SK-N-SH (cell line): ENCODE results near the gene NIBAN1. TPM values are rescaled to one million over a fixed set of nuclear protein-coding genes. Genes with fewer than 3 reads are reported as not detected.

Experiments used
- CTCF ChIA-PET: fragments of 300-600, 350-600 bp; formaldehyde crosslinking; extraction: SDS; loops from one replicate; lab custom pipeline; 2021; lab: Yijun Ruan, JAX
- POLR2A ChIA-PET: fragments of 350-600 bp; sonication (Branson Sonifier 250); formaldehyde crosslinking; extraction: SDS; loops from one replicate; lab custom pipeline; 2020; ENCODE audit warnings: antibody characterized with exemption, inconsistent platforms; lab: Yijun Ruan, JAX
- DNase-seq: peaks from one replicate; pipeline ENCODE4 v3.0.0; 2012
- H2AFZ ChIP-seq: fragments of 200-600 bp; sonication (generic); 2 replicates; pipeline ENCODE4 v1.8.1; 2016; ENCODE audit warnings: antibody characterized with exemption, mild to moderate bottlenecking, low read depth
- H3F3A ChIP-seq: fragments of 200-600 bp; sonication (generic); replicated peaks from 2 replicates; pipeline ENCODE3; 2016; ENCODE audit warnings: antibody characterized with exemption, mild to moderate bottlenecking; ENCODE audit not compliant: insufficient read depth
- H3K27ac ChIP-seq, 2 experiments: fragments of 200-500 bp in 1 of 2; fragments of 200-600 bp in 1 of 2; sonication (Bioruptor generic) in 1 of 2; sonication (generic), shearing (Covaris generic) in 1 of 2; 2 replicates each; pipeline versions ENCODE4 v1.5.1 to v1.6.1; 2014 to 2016; ENCODE audit warnings: low read depth in 2 of 2, inconsistent platforms in 1 of 2, low read length in 1 of 2, mild to moderate bottlenecking in 1 of 2, mixed read lengths in 1 of 2
- H3K27me3 ChIP-seq: fragments of 200-600 bp; sonication (generic), shearing (Covaris generic); 2 replicates; pipeline ENCODE4 v1.6.1; 2016; ENCODE audit warnings: mixed run types; ENCODE audit not compliant: insufficient read depth
- H3K36me3 ChIP-seq, 2 experiments: fragments of 200-500 bp in 1 of 2; fragments of 200-600 bp in 1 of 2; sonication (Bioruptor generic) in 1 of 2; sonication (generic) in 1 of 2; replicated peaks in 1 of 2; 2 replicates each; pipeline versions ENCODE3 to v1.5.1; 2014 to 2016; ENCODE audit warnings: low read length in 1 of 2, mild to moderate bottlenecking in 1 of 2; ENCODE audit not compliant: insufficient read depth in 2 of 2, control insufficient read depth in 1 of 2
- H3K4me1 ChIP-seq, 2 experiments: fragments of 200-500 bp in 1 of 2; fragments of 200-600 bp in 1 of 2; sonication (Bioruptor generic) in 1 of 2; sonication (generic), shearing (Covaris generic) in 1 of 2; 2 replicates each; pipeline versions ENCODE4 v1.5.1 to v1.6.1; 2014 to 2016; ENCODE audit warnings: low read depth in 1 of 2, low read length in 1 of 2, mixed run types in 1 of 2; ENCODE audit not compliant: insufficient read depth in 2 of 2, control insufficient read depth in 1 of 2
- H3K4me2 ChIP-seq: fragments of 200-600 bp; sonication (generic), shearing (Covaris generic); 2 replicates; pipeline ENCODE4 v1.6.1; 2017; ENCODE audit warnings: mixed run types
- H3K4me3 ChIP-seq, 2 experiments: fragments of 200-500 bp in 1 of 2; fragments of 200-600 bp in 1 of 2; sonication (Bioruptor generic) in 1 of 2; sonication (generic), shearing (Covaris generic) in 1 of 2; 2 replicates each; pipeline versions ENCODE4 v1.5.1 to v1.8.1; 2014 to 2016; ENCODE audit warnings: low read depth in 2 of 2, inconsistent platforms in 1 of 2, low read length in 1 of 2, mild to moderate bottlenecking in 1 of 2, mixed read lengths in 1 of 2, moderate library complexity in 1 of 2
- H3K79me2 ChIP-seq: fragments of 200-600 bp; sonication (generic); 2 replicates; pipeline ENCODE4 v1.8.1; 2017; ENCODE audit warnings: mild to moderate bottlenecking; ENCODE audit not compliant: insufficient read depth
- H3K9ac ChIP-seq: fragments of 200-600 bp; sonication (generic); 2 replicates; pipeline ENCODE4 v1.6.1; 2017; ENCODE audit warnings: mixed run types
- H3K9me2 ChIP-seq: fragments of 200-600 bp; sonication (generic); 2 replicates; pipeline ENCODE4 v1.6.1; 2017; ENCODE audit warnings: mixed run types
- H3K9me3 ChIP-seq: fragments of 200-600 bp; sonication (generic); 2 replicates; pipeline ENCODE4 v1.6.1; 2017; ENCODE audit warnings: mixed run types, mild to moderate bottlenecking, moderate library complexity
- H4K20me1 ChIP-seq: fragments of 200-600 bp; sonication (generic); 2 replicates; pipeline ENCODE4 v1.6.1; 2017; ENCODE audit warnings: mild to moderate bottlenecking, mixed run types; ENCODE audit not compliant: insufficient read depth
- CHD2 ChIP-seq: fragments of 150-350 bp; IDR thresholded peaks from 2 replicates; pipeline ENCODE4 v1.6.1; 2018; ENCODE audit warnings: low read length; ENCODE audit not compliant: partially characterized antibody
- EZH2phosphoT487 ChIP-seq: fragments of 200-600 bp; sonication (generic); IDR thresholded peaks from 2 replicates; pipeline ENCODE4 v1.6.1; 2017; ENCODE audit warnings: low read depth, mixed run types, mild to moderate bottlenecking, antibody characterized with exemption, moderate library complexity, borderline replicate concordance
- FOXJ3 ChIP-seq: sonication (generic); formaldehyde crosslinking; IDR thresholded peaks from 2 replicates; pipeline ENCODE4 v1.5.1; 2020; ENCODE audit warnings: mild to moderate bottlenecking, missing genetic modification reagents
- MEF2A ChIP-seq: IDR thresholded peaks from 2 replicates; pipeline ENCODE4 v1.4.0; 2012; ENCODE audit warnings: low read depth, borderline replicate concordance
- MXI1 ChIP-seq: IDR thresholded peaks from 2 replicates; pipeline ENCODE4 v1.6.1; 2012; ENCODE audit warnings: mild to moderate bottlenecking, low read depth, low read length, improper control_type of control experiment
- NFIC ChIP-seq: IDR thresholded peaks from 2 replicates; pipeline ENCODE4 v1.4.0; 2012; ENCODE audit warnings: borderline replicate concordance
- RAD21 ChIP-seq: IDR thresholded peaks from 2 replicates; pipeline ENCODE4 v1.6.1; 2012; ENCODE audit warnings: mild to moderate bottlenecking, low read length
- RXRA ChIP-seq: IDR thresholded peaks from 2 replicates; pipeline ENCODE4 v1.4.0; 2012; ENCODE audit warnings: low read depth, mild to moderate bottlenecking, borderline replicate concordance
- SMC3 ChIP-seq: IDR thresholded peaks from 2 replicates; pipeline ENCODE4 v1.6.1; 2012; ENCODE audit warnings: low read depth, low read length, improper control_type of control experiment
- TCF12 ChIP-seq: IDR thresholded peaks from 2 replicates; pipeline ENCODE4 v1.4.0; 2012
- WGBS: methylation state at CpG from one replicate; pipeline ENCODE4 v1.1.6; 2017; ENCODE audit warnings: low lambda C conversion rate; 5-methylcytosine and 5-hydroxymethylcytosine counted together
- polyA plus RNA-seq, 3 experiments: library from polyadenylated mRNA; depleted of rRNA; stranded (reverse); fragments of >200 nt; gene quantifications; 2 replicates each; pipeline ENCODE4 v1.2.3, GENCODE V29; 2012
- TF ChIP-seq, protein P1 (sequence below): fragments of 200-600 bp; sonication (generic); IDR thresholded peaks from 2 replicates; pipeline ENCODE4 v1.6.1; 2017; ENCODE audit warnings: antibody characterized with exemption, mild to moderate bottlenecking, moderate library complexity
- TF ChIP-seq, protein P2 (sequence below): fragments of 150-350 bp; IDR thresholded peaks from 2 replicates; pipeline ENCODE4 v1.6.1; 2016; ENCODE audit warnings: mild to moderate bottlenecking, low read depth, low read length
- TF ChIP-seq, protein P3 (sequence below): IDR thresholded peaks from 2 replicates; pipeline ENCODE4 v1.6.1; 2012; ENCODE audit warnings: mild to moderate bottlenecking, low read depth, low read length, moderate library complexity

Gene NIBAN1
- polyA plus RNA-seq, 1 of the 3 experiments (the other 2 are of a cell fraction) = 23.9 TPM

DNA sequence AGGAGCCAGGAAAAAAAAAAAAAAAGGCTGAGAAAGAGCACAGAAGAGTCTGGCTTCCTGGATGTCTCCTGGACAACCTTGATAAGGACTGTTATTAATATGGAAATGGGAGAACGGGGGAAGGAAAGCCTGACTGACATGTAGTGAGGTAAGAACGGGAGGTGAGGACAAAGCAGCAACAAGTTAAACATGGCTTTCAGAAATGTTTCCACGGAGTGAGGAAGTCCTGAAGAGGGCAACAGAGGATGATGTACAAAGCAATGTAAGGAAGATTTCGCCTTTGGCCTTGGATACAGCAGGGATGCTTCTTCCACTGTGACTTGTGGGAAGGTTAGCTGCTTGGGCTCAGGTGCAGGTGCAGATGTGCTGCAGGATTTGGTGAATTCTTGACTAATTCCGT, 11.9 kb upstream of the NIBAN1 start:
- H3K79me2 ChIP-seq = no peaks in the 10 kb centered on the region
- H3K9me3 ChIP-seq = no peaks in the 10 kb centered on the region
- CTCF ChIA-PET = interaction anchor here (1.0 to 3.4 kb wide), 3 partner anchors 178 to 184 kb away, joined by 3 to 22 read pairs (median 19); no protein-coding TSS in a partner anchor
- H3K9me2 ChIP-seq = no peaks in the 10 kb centered on the region
- TF ChIP-seq RXRA (no peak), RAD21 (peak; percentile 52), NFIC (no peak), FOXJ3 (CRISPR knock-in tag) (no peak)
- TF ChIP-seq, protein P1, sequence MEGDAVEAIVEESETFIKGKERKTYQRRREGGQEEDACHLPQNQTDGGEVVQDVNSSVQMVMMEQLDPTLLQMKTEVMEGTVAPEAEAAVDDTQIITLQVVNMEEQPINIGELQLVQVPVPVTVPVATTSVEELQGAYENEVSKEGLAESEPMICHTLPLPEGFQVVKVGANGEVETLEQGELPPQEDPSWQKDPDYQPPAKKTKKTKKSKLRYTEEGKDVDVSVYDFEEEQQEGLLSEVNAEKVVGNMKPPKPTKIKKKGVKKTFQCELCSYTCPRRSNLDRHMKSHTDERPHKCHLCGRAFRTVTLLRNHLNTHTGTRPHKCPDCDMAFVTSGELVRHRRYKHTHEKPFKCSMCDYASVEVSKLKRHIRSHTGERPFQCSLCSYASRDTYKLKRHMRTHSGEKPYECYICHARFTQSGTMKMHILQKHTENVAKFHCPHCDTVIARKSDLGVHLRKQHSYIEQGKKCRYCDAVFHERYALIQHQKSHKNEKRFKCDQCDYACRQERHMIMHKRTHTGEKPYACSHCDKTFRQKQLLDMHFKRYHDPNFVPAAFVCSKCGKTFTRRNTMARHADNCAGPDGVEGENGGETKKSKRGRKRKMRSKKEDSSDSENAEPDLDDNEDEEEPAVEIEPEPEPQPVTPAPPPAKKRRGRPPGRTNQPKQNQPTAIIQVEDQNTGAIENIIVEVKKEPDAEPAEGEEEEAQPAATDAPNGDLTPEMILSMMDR = peak; percentile 40
- TF ChIP-seq, protein P2, sequence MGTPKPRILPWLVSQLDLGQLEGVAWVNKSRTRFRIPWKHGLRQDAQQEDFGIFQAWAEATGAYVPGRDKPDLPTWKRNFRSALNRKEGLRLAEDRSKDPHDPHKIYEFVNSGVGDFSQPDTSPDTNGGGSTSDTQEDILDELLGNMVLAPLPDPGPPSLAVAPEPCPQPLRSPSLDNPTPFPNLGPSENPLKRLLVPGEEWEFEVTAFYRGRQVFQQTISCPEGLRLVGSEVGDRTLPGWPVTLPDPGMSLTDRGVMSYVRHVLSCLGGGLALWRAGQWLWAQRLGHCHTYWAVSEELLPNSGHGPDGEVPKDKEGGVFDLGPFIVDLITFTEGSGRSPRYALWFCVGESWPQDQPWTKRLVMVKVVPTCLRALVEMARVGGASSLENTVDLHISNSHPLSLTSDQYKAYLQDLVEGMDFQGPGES = no peak
- H3K4me3 ChIP-seq = no peak overlapping the region
- H3F3A ChIP-seq = no peaks in the 10 kb centered on the region
- H4K20me1 ChIP-seq = no peaks in the 10 kb centered on the region
- 59% methylated on average over 5 of the region's 5 CpGs for WGBS
- no peak for DNase-seq
- H3K27me3 ChIP-seq = no peaks in the 10 kb centered on the region
- no peak overlapping the region for H3K27ac ChIP-seq
- H3K36me3 ChIP-seq = no peaks in the 10 kb centered on the region
- H3K9ac ChIP-seq = no peak overlapping the region
- POLR2A ChIA-PET = no interaction called here
- H2AFZ ChIP-seq = no peak overlapping the region
- H3K4me1 ChIP-seq = no peaks in the 10 kb centered on the region
- H3K4me2 ChIP-seq = no peak overlapping the region

DNA sequence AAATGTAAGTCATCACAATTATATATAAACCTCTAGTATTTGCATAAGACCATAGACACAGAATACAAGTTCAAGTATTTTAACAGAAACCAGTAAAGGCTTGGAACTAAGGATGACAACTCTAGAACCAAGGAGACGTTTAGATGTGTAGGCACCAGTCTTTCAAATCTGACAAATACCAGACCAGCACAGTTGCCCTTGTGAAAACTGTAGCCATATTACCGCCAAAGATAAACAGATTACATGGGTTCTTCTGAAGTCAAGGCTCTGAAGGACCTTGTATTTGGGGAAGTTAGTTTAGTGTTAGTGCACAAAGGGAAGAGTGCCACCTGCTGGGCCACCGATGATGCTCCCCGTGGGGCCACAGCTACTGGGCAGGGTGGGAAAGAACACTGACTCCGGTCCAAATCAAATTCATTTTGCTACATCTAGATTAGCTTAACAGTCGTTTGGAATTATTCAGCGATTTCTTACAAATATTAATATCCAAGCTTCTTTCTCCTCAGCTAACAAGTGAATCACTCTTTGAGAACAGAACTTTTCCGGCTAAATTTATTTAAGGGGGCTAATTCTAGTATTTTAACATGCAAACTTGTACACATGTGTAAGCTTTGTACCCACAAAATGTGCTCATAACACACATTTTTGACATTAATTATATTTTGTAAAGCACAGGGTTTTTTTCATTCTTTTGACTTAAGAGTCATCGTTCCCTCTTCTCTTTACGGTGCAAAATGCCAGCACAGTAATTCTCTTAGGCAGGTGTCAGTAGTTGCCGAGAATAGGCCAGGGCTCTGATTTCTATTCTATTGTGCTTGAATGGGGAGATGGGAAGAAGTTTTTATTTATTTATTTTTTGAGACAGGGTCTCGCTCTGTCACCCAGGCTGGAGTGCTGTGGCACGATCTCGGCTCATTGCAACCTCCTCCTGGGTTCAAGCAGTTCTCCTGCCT, 8.0 kb upstream of the NIBAN1 start:
- H4K20me1 ChIP-seq = no peaks in the 10 kb centered on the region

More for the DNA sequence above, 8.0 kb upstream of the NIBAN1 start:
- ChIA-PET POLR2A (interaction anchor here (1.0 kb wide), 1 partner anchor 177 kb away, joined by 3 read pairs; no protein-coding TSS in a partner anchor), CTCF (interaction anchor here (0.6 to 3.3 kb wide), 18 partner anchors 9 to 282 kb away, joined by 3 to 58 read pairs (median 4); no protein-coding TSS in a partner anchor)
- no peaks in the 10 kb centered on the region for H3K9me2 ChIP-seq
- H3K4me2 ChIP-seq = no peak overlapping the region
- no peaks in the 10 kb centered on the region for H3K27me3 ChIP-seq
- H3F3A ChIP-seq = no peaks in the 10 kb centered on the region
- H3K4me1 ChIP-seq = no peaks in the 10 kb centered on the region
- H3K79me2 ChIP-seq = no peaks in the 10 kb centered on the region
- TF ChIP-seq, protein P3, sequence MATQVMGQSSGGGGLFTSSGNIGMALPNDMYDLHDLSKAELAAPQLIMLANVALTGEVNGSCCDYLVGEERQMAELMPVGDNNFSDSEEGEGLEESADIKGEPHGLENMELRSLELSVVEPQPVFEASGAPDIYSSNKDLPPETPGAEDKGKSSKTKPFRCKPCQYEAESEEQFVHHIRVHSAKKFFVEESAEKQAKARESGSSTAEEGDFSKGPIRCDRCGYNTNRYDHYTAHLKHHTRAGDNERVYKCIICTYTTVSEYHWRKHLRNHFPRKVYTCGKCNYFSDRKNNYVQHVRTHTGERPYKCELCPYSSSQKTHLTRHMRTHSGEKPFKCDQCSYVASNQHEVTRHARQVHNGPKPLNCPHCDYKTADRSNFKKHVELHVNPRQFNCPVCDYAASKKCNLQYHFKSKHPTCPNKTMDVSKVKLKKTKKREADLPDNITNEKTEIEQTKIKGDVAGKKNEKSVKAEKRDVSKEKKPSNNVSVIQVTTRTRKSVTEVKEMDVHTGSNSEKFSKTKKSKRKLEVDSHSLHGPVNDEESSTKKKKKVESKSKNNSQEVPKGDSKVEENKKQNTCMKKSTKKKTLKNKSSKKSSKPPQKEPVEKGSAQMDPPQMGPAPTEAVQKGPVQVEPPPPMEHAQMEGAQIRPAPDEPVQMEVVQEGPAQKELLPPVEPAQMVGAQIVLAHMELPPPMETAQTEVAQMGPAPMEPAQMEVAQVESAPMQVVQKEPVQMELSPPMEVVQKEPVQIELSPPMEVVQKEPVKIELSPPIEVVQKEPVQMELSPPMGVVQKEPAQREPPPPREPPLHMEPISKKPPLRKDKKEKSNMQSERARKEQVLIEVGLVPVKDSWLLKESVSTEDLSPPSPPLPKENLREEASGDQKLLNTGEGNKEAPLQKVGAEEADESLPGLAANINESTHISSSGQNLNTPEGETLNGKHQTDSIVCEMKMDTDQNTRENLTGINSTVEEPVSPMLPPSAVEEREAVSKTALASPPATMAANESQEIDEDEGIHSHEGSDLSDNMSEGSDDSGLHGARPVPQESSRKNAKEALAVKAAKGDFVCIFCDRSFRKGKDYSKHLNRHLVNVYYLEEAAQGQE = no peak
- TF ChIP-seq, protein P1 = peak; percentile 93
- TF ChIP-seq RAD21 = peak; percentile 83
- no peak for TF ChIP-seq CHD2
- peak; percentile 40; the same call in 1 of the 2 replicates for TF ChIP-seq TCF12
- no peak for TF ChIP-seq EZH2phosphoT487
- TF ChIP-seq FOXJ3 (CRISPR knock-in tag) = no peak
- TF ChIP-seq MXI1 = no peak
- TF ChIP-seq SMC3 = peak; percentile 95
- no peak for TF ChIP-seq MEF2A
- H3K36me3 ChIP-seq = no peaks in the 10 kb centered on the region
- no peak overlapping the region for H3K9ac ChIP-seq
- H3K4me3 ChIP-seq = no peak overlapping the region
- 51% methylated on average over 14 of the region's 14 CpGs for WGBS
- H2AFZ ChIP-seq = peak overlapping the region; percentile 27
- peak; percentile 65 for DNase-seq
- no peaks in the 10 kb centered on the region for H3K9me3 ChIP-seq
- no peak overlapping the region; a peak in 1 of 4 replicates for H3K27ac ChIP-seq
